ENCODE data around the gene C15orf40. TPM values are rescaled to one million over a fixed set of nuclear protein-coding genes. Genes with fewer than 3 reads are reported as not detected.

Gene C15orf40
- polyA plus RNA-seq, 1 experiment = 17.9 TPM

GRCh38 chr15:82966671-82967071, 44.8 kb downstream of the C15orf40 start:
- Histone ChIP-seq H3K36me3 (ENCODE audit: control insufficient read depth, insufficient read depth, low read length) (no peaks in the 10 kb centered on the region), H3K27me3 (ENCODE audit: control insufficient read depth, insufficient read depth, low read length) (no peaks in the 10 kb centered on the region; the same call in 1 of the 2 replicates), H3K4me3 (ENCODE audit: low read depth, low read length) (no peak overlapping the region)
- ChIA-PET POLR2A (no interaction called here), CTCF (no interaction called here)
- no peak for DNase-seq (ENCODE audit: low read depth)
- TF ChIP-seq CTCF (IDR thresholded peaks at IDR 0.05; ENCODE audit: insufficient read depth, low read depth, low read length) = no peak

- Histone ChIP-seq H3K27me3 (ENCODE audit: control insufficient read depth, insufficient read depth, low read length) (no peaks in the 10 kb centered on the region; the same call in 1 of the 2 replicates), H3K4me3 (ENCODE audit: low read depth, low read length) (no peak overlapping the region), H3K36me3 (ENCODE audit: control insufficient read depth, insufficient read depth, low read length) (no peaks in the 10 kb centered on the region)
- DNase-seq (ENCODE audit: low read depth) = no peak
- POLR2A ChIA-PET = no interaction called here
- CTCF ChIA-PET = no interaction called here
- no peak for TF ChIP-seq CTCF (IDR thresholded peaks at IDR 0.05; ENCODE audit: insufficient read depth, low read depth, low read length)
Observed at GRCh38 chr15:82964890-82965289, 46.5 kb downstream of the C15orf40 start.

- Histone ChIP-seq H3K4me3 (ENCODE audit: low read depth, low read length) (no peak overlapping the region), H3K27me3 (ENCODE audit: control insufficient read depth, insufficient read depth, low read length) (no peaks in the 10 kb centered on the region; the same call in 1 of the 2 replicates), H3K36me3 (ENCODE audit: control insufficient read depth, insufficient read depth, low read length) (no peaks in the 10 kb centered on the region)
- ChIA-PET POLR2A (no interaction called here), CTCF (no interaction called here)
- TF ChIP-seq CTCF (IDR thresholded peaks at IDR 0.05; ENCODE audit: insufficient read depth, low read depth, low read length) = no peak
- DNase-seq (ENCODE audit: low read depth) = no peak
Observed at GRCh38 chr15:82963471-82964341, 47.7 kb downstream of the C15orf40 start.

- Histone ChIP-seq H3K4me3 (ENCODE audit: low read depth, low read length) (no peak overlapping the region), H3K27me3 (ENCODE audit: control insufficient read depth, insufficient read depth, low read length) (no peaks in the 10 kb centered on the region), H3K36me3 (ENCODE audit: control insufficient read depth, insufficient read depth, low read length) (no peaks in the 10 kb centered on the region)
- no peak for TF ChIP-seq CTCF (IDR thresholded peaks at IDR 0.05; ENCODE audit: insufficient read depth, low read depth, low read length)
- DNase-seq (ENCODE audit: low read depth) = no peak
- ChIA-PET CTCF (no interaction called here), POLR2A (no interaction called here)
Observed at GRCh38 chr15:82960766-82961165, 50.7 kb downstream of the C15orf40 start.

- Histone ChIP-seq H3K36me3 (ENCODE audit: control insufficient read depth, insufficient read depth, low read length) (no peaks in the 10 kb centered on the region), H3K4me3 (ENCODE audit: low read depth, low read length) (no peak overlapping the region), H3K27me3 (ENCODE audit: control insufficient read depth, insufficient read depth, low read length) (no peaks in the 10 kb centered on the region)
- CTCF ChIA-PET = no interaction called here
- POLR2A ChIA-PET = no interaction called here
- TF ChIP-seq CTCF (IDR thresholded peaks at IDR 0.05; ENCODE audit: insufficient read depth, low read depth, low read length) = no peak
- DNase-seq (ENCODE audit: low read depth) = no peak
Observed at GRCh38 chr15:82959423-82959822, 52.0 kb downstream of the C15orf40 start.

Data from BJ (cell line).